Gastroesophageal sphincter (tissue), 3 donors: ENCODE data around the gene P2RY2.

Source experiments
- CTCF ChIP-seq, 4 experiments: fragments of 200-600 bp in 2 of 4; fragments of 450-650 bp in 2 of 4; sonication (generic) in 1 of 4; IDR thresholded peaks; one replicate each; pipeline ENCODE4 v1.5.1; 2017 to 2019; ENCODE audit warnings: antibody characterized with exemption in 4 of 4, mild to moderate bottlenecking in 2 of 4, moderate library complexity in 2 of 4
- EP300 ChIP-seq: sonication (generic); formaldehyde crosslinking; IDR thresholded peaks from one replicate; pipeline ENCODE4 v1.6.1; 2017; ENCODE audit warnings: antibody characterized with exemption, mild to moderate bottlenecking
- POLR2A ChIP-seq, 2 donors: fragments of 450-650 bp; IDR thresholded peaks; one replicate each; pipeline ENCODE4 v1.6.1; 2017; ENCODE audit warnings: antibody characterized with exemption in 2 of 2, mild to moderate bottlenecking in 2 of 2, moderate library complexity in 1 of 2

- no peak for TF ChIP-seq EP300
- no peak for TF ChIP-seq CTCF (IDR thresholded peaks at IDR 0.05)
- no peak for TF ChIP-seq POLR2A (IDR thresholded peaks at IDR 0.05)
These were observed 12.3 kb upstream of the P2RY2 start for GRCh38 chr11:73205661-73206343.
